HTR-8/SVneo (cell line): ENCODE results near the gene GOSR2.
A peak's percentile ranks its signal among the peaks of the same experiment; 100 is the strongest.

Source experiments
- DNase-seq: peaks from one replicate; pipeline ENCODE4 v3.0.0; 2011; ENCODE audit warnings: low spot score, mixed read lengths; ENCODE audit not compliant: insufficient read length
- FAIRE-seq: peaks from 2 replicates; lab custom pipeline; 2011; peaks lifted over from hg19 to GRCh38; lab: Jason Lieb, UNC

GOSR2 gene

GRCh38 chr17:46922804-46923635, at the start of gene GOSR2:
Gene GOSR2, plus strand, starts transcription at chr17:46923160. Its CDS starts 33 bp downstream, at chr17:46923193.
- DNase-seq (peak; percentile 97), FAIRE-seq (peak; percentile 86)

GRCh38 chr17:46873941-46874645, 48.9 kb upstream of the GOSR2 start:
- FAIRE-seq = peak; percentile 49

GRCh38 chr17:46874906-46875305, 48.1 kb upstream of the GOSR2 start:
- FAIRE-seq (no peak), DNase-seq (no peak)

More at GRCh38 chr17:46873941-46874645, 48.9 kb upstream of the GOSR2 start:
- no peak for DNase-seq

- DNase-seq = no peak
- FAIRE-seq = peak; percentile 51
These were observed 47.1 kb upstream of the GOSR2 start for GRCh38 chr17:46875849-46876352.

GRCh38 chr17:46876353-46876887, 46.5 kb upstream of the GOSR2 start:
- DNase-seq = no peak
- FAIRE-seq = peak; percentile 89

GRCh38 chr17:46876926-46877325, 46.0 kb upstream of the GOSR2 start:
- FAIRE-seq (peak; percentile 49), DNase-seq (no peak)

- FAIRE-seq (peak; percentile 16), DNase-seq (no peak)
These were observed 45.5 kb upstream of the GOSR2 start for GRCh38 chr17:46877466-46877865.

- FAIRE-seq (no peak), DNase-seq (no peak)
These were observed 44.9 kb upstream of the GOSR2 start for GRCh38 chr17:46878055-46878454.

GRCh38 chr17:46879101-46879500, 43.9 kb upstream of the GOSR2 start:
- DNase-seq (no peak), FAIRE-seq (no peak)

GRCh38 chr17:46881015-46881414, 41.9 kb upstream of the GOSR2 start:
- DNase-seq (no peak), FAIRE-seq (no peak)

GRCh38 chr17:46882666-46883065, 40.3 kb upstream of the GOSR2 start:
- DNase-seq = no peak
- no peak for FAIRE-seq

GRCh38 chr17:46883871-46884520, 39.0 kb upstream of the GOSR2 start:
- no peak for FAIRE-seq
- DNase-seq = no peak

GRCh38 chr17:46884552-46884951, 38.4 kb upstream of the GOSR2 start:
- DNase-seq (no peak), FAIRE-seq (no peak)

GRCh38 chr17:46885415-46886309, 37.3 kb upstream of the GOSR2 start:
- DNase-seq (no peak), FAIRE-seq (no peak)

GRCh38 chr17:46886310-46886663, 36.7 kb upstream of the GOSR2 start:
- DNase-seq (no peak), FAIRE-seq (no peak)

- DNase-seq = no peak
- FAIRE-seq = no peak
These were observed 35.2 kb upstream of the GOSR2 start for GRCh38 chr17:46887717-46888116.

GRCh38 chr17:46888727-46889126, 34.2 kb upstream of the GOSR2 start:
- DNase-seq = no peak

GRCh38 chr17:46889519-46889918, 33.4 kb upstream of the GOSR2 start:
- FAIRE-seq (no peak), DNase-seq (no peak)

More at GRCh38 chr17:46888727-46889126, 34.2 kb upstream of the GOSR2 start:
- no peak for FAIRE-seq

- DNase-seq = no peak
- no peak for FAIRE-seq
These were observed 32.9 kb upstream of the GOSR2 start for GRCh38 chr17:46889992-46890564.
